22Rv1 (cell line): Measurements from ENCODE around the gene P2RY8.

Experiments used
- ZFX ChIP-seq: fragments of 450-650 bp; IDR thresholded peaks from 2 replicates; pipeline ENCODE4 v1.6.1; 2017; ENCODE audit warnings: antibody characterized with exemption, borderline replicate concordance
- TF ChIP-seq, protein P1 (sequence below): fragments of 450-650 bp; IDR thresholded peaks from 2 replicates; pipeline ENCODE4 v1.5.1; 2017; ENCODE audit warnings: mild to moderate bottlenecking

DNA sequence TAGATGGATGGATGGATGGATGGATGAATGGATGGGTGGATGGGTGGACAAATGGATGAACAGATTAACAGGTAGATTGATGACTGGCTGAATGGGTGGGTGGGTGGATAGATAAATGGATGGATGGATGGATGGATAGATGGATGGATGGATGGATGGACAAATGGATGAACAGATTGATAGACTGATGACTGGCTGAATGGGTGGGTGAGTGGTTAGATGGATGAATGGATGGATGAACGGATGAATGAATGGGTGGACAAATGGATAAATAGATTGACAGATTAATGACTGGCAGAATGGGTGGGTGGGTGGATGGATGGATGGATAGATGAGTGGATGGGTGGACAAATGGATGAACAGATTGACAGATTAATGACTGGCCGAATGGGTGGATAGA, 40.9 kb upstream of the P2RY8 start:
- TF ChIP-seq, protein P1, sequence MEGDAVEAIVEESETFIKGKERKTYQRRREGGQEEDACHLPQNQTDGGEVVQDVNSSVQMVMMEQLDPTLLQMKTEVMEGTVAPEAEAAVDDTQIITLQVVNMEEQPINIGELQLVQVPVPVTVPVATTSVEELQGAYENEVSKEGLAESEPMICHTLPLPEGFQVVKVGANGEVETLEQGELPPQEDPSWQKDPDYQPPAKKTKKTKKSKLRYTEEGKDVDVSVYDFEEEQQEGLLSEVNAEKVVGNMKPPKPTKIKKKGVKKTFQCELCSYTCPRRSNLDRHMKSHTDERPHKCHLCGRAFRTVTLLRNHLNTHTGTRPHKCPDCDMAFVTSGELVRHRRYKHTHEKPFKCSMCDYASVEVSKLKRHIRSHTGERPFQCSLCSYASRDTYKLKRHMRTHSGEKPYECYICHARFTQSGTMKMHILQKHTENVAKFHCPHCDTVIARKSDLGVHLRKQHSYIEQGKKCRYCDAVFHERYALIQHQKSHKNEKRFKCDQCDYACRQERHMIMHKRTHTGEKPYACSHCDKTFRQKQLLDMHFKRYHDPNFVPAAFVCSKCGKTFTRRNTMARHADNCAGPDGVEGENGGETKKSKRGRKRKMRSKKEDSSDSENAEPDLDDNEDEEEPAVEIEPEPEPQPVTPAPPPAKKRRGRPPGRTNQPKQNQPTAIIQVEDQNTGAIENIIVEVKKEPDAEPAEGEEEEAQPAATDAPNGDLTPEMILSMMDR: no peak
- TF ChIP-seq ZFX: no peak
